ENCODE results near the gene TTC23L.

- TF ChIP-seq CTCF (IDR thresholded peaks at IDR 0.05) = no peak
- TF ChIP-seq POLR2A (IDR thresholded peaks at IDR 0.05) = no peak
- TF ChIP-seq EP300 (IDR thresholded peaks at IDR 0.05) = no peak
These were observed 30.3 kb downstream of the TTC23L start for GRCh38 chr5:34869256-34869655.
